Nephron progenitor cell (in vitro differentiated cells): ENCODE measurements around the gene CDC42EP2.

Experiments used
- DNase-seq: peaks from one replicate; pipeline ENCODE4 v3.0.0; 2021
- H3K27ac Mint-ChIP-seq: 2 replicates; pipeline ENCODE4 v1.8.0; 2021; ENCODE audit warnings: mild to moderate bottlenecking, moderate library complexity, mixed read lengths
- H3K27me3 Mint-ChIP-seq: 2 replicates; pipeline ENCODE4 v1.8.0; 2021; ENCODE audit warnings: mild to moderate bottlenecking, low read depth, mixed read lengths; ENCODE audit not compliant: poor library complexity
- H3K36me3 Mint-ChIP-seq: 2 replicates; pipeline ENCODE4 v1.8.0; 2021; ENCODE audit warnings: low read depth, mixed read lengths
- H3K4me1 Mint-ChIP-seq: 2 replicates; pipeline ENCODE4 v1.8.0; 2021; ENCODE audit warnings: mixed read lengths
- H3K4me3 Mint-ChIP-seq: 2 replicates; pipeline ENCODE4 v1.8.0; 2021; ENCODE audit warnings: mild to moderate bottlenecking, moderate library complexity, mixed read lengths
- H3K9me3 Mint-ChIP-seq: 2 replicates; pipeline ENCODE4 v1.8.0; 2021; ENCODE audit warnings: mild to moderate bottlenecking, moderate library complexity, mixed read lengths
- TF ChIP-seq, protein P1 (sequence below): fragments of 200-600 bp; sonication (generic); IDR thresholded peaks from 2 replicates; pipeline ENCODE4 v1.5.0; 2021; ENCODE audit warnings: antibody characterized with exemption

CDC42EP2 gene

GRCh38 chr11:65295001-65295400 is 19.7 kb upstream of the CDC42EP2 start:
- Mint-ChIP-seq H3K4me3 (no peak overlapping the region), H3K9me3 (no peaks in the 10 kb centered on the region), H3K4me1 (peaks cover 6% of the 10 kb centered on the region), H3K27me3 (peaks cover 2% of the 10 kb centered on the region), H3K27ac (peak overlapping the region; percentile 20), H3K36me3 (peaks cover 54% of the 10 kb centered on the region)
- no peak for DNase-seq
- TF ChIP-seq, protein P1, sequence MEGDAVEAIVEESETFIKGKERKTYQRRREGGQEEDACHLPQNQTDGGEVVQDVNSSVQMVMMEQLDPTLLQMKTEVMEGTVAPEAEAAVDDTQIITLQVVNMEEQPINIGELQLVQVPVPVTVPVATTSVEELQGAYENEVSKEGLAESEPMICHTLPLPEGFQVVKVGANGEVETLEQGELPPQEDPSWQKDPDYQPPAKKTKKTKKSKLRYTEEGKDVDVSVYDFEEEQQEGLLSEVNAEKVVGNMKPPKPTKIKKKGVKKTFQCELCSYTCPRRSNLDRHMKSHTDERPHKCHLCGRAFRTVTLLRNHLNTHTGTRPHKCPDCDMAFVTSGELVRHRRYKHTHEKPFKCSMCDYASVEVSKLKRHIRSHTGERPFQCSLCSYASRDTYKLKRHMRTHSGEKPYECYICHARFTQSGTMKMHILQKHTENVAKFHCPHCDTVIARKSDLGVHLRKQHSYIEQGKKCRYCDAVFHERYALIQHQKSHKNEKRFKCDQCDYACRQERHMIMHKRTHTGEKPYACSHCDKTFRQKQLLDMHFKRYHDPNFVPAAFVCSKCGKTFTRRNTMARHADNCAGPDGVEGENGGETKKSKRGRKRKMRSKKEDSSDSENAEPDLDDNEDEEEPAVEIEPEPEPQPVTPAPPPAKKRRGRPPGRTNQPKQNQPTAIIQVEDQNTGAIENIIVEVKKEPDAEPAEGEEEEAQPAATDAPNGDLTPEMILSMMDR: no peak

DNA sequence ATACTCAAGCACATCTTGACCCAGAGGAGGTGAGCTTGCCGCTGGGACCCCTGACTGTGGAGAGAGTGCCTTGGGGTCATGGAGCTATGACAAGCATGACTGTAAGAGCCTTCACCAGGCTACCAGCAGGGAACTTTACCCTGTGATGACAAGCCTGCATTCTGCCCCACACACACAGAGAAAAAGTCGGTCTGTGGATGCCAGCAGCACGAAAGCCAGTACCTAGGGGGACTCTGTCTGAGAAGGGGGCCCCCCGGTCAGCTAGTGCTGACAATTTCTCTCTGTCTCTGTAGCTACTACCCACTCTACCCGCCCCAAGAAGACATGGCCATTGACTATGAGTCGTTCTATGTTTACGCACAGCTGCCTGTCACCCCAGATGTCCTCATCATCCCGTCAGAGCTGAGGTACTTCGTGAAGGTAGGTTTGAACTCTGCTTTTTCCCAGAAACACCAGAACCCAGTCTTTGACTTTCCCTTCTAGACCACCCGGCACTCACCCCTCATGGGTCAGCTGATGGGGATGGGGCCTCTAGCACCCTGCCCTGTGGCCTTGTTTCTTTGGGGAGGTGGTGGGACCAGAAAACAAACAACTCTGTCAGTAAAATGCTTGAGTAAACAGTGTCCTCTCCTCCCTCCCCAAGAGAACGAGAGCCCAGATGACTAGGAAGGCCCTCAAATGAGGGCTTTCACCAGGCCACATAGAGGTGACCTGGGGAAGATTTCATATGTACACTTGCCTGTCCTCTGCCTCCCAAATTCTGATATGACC is 18.9 kb upstream of the CDC42EP2 start:
- no peaks in the 10 kb centered on the region for H3K9me3 Mint-ChIP-seq
- H3K4me1 Mint-ChIP-seq: peaks cover 9% of the 10 kb centered on the region
- peak overlapping the region; percentile 74 for H3K27ac Mint-ChIP-seq
- TF ChIP-seq, protein P1: no peak
- no peak overlapping the region for H3K4me3 Mint-ChIP-seq
- no peak for DNase-seq
- H3K27me3 Mint-ChIP-seq: peaks cover 2% of the 10 kb centered on the region
- peaks cover 49% of the 10 kb centered on the region for H3K36me3 Mint-ChIP-seq

- H3K36me3 Mint-ChIP-seq: peaks cover 37% of the 10 kb centered on the region
- TF ChIP-seq, protein P1: no peak
- no peaks in the 10 kb centered on the region for H3K9me3 Mint-ChIP-seq
- H3K27ac Mint-ChIP-seq: no peak overlapping the region
- H3K27me3 Mint-ChIP-seq: no peaks in the 10 kb centered on the region
- H3K4me3 Mint-ChIP-seq: no peak overlapping the region
- no peak for DNase-seq
- peaks cover 23% of the 10 kb centered on the region for H3K4me1 Mint-ChIP-seq
These were observed 17.5 kb upstream of the CDC42EP2 start for GRCh38 chr11:65297026-65297672.

DNA sequence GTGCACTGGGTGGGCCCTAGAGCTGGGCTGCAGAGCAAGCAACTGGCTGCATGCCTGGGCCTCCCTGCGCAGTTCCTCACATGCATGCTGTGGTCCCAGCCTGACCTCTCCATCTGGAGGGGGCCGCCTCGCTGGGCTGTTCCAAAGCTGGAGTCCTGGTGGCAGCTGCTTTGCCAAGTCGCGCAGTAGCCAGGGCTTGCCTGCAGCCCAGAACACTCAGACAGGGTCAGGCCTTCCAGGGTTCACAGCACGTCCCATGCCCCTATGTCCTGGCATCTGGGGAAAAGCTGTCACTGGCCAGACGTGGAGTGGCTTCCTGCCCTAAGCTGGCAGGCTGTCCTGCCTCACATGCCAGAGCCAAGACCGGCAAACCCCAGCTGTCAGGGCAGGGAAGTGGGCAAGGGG is 16.5 kb upstream of the CDC42EP2 start:
- Mint-ChIP-seq H3K27ac (no peak overlapping the region), H3K36me3 (peaks cover 29% of the 10 kb centered on the region), H3K27me3 (no peaks in the 10 kb centered on the region), H3K4me1 (peaks cover 29% of the 10 kb centered on the region), H3K4me3 (no peak overlapping the region), H3K9me3 (no peaks in the 10 kb centered on the region)
- TF ChIP-seq, protein P1: no peak
- DNase-seq: no peak

GRCh38 chr11:65298655-65299179 is 15.9 kb upstream of the CDC42EP2 start:
- peaks cover 28% of the 10 kb centered on the region for H3K36me3 Mint-ChIP-seq
- no peaks in the 10 kb centered on the region for H3K27me3 Mint-ChIP-seq
- no peak overlapping the region for H3K4me3 Mint-ChIP-seq
- peaks cover 29% of the 10 kb centered on the region for H3K4me1 Mint-ChIP-seq
- H3K9me3 Mint-ChIP-seq: no peaks in the 10 kb centered on the region
- no peak overlapping the region for H3K27ac Mint-ChIP-seq
- no peak for DNase-seq
- TF ChIP-seq, protein P1: no peak
